Gastrocnemius medialis (tissue), 4 donors: Measurements from ENCODE around the gene SLC25A22.

Experiments used
- POLR2A ChIP-seq, 2 donors: fragments of 450-650 bp; IDR thresholded peaks; one replicate each; pipeline ENCODE4 v1.6.1; 2017; ENCODE audit warnings: antibody characterized with exemption in 2 of 2, mild to moderate bottlenecking in 2 of 2, moderate library complexity in 2 of 2
- TF ChIP-seq, protein P1 (sequence below), 5 experiments: fragments of 450-650 bp in 3 of 5; fragments of 200-600 bp in 2 of 5; sonication (generic) in 2 of 5; IDR thresholded peaks in 4 of 5; conservative IDR thresholded peaks in 1 of 5; 1 replicate in 4 of 5; 2 replicates in 1 of 5; pipeline ENCODE4 v1.5.1; 2016 to 2019; ENCODE audit warnings: antibody characterized with exemption in 5 of 5, mild to moderate bottlenecking in 3 of 5, moderate library complexity in 3 of 5

DNA sequence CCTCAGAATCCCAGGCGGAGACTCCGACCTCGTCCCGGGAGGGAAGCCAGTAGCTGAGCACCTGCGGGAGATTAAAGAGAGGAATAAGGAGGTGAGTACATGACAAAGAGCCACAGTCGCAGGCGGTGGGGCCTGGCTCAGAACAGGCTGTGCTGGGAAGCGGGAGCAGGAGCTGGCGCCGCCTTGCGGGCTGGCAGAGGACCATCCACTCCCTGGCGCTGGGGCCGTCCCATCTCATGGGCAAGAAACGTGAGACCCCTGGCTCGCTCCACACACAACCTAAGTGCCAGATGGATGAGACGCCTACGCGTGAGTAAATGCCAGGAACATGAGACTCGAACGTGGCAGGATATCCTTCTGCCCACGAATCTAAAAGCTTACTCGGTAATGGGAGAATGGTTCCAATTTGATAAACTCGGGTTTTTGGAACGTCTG is 14.5 kb downstream of the SLC25A22 start:
- peak; percentile 34 to 60 for TF ChIP-seq POLR2A (IDR thresholded peaks at IDR 0.05)
- TF ChIP-seq, protein P1, sequence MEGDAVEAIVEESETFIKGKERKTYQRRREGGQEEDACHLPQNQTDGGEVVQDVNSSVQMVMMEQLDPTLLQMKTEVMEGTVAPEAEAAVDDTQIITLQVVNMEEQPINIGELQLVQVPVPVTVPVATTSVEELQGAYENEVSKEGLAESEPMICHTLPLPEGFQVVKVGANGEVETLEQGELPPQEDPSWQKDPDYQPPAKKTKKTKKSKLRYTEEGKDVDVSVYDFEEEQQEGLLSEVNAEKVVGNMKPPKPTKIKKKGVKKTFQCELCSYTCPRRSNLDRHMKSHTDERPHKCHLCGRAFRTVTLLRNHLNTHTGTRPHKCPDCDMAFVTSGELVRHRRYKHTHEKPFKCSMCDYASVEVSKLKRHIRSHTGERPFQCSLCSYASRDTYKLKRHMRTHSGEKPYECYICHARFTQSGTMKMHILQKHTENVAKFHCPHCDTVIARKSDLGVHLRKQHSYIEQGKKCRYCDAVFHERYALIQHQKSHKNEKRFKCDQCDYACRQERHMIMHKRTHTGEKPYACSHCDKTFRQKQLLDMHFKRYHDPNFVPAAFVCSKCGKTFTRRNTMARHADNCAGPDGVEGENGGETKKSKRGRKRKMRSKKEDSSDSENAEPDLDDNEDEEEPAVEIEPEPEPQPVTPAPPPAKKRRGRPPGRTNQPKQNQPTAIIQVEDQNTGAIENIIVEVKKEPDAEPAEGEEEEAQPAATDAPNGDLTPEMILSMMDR (IDR thresholded peaks at IDR 0.05 in 4 of 5, conservative IDR thresholded peaks at IDR 0.05 in 1 of 5) = peak; percentile 52 to 73 (median 70)
